ENCODE results near the gene STRIT1. TPM values are rescaled to one million over a fixed set of nuclear protein-coding genes. Genes with fewer than 3 reads are reported as not detected.

Gene STRIT1
- total RNA-seq, 2 experiments from 2014 or later: not detected

- no peaks in the 10 kb centered on the region for H3K36me3 Mint-ChIP-seq (ENCODE audit: low read depth)
- H3K27ac Mint-ChIP-seq: no peak overlapping the region
- no peak for DNase-seq
- peaks cover 3% of the 10 kb centered on the region for H3K27me3 Mint-ChIP-seq (ENCODE audit: low read depth)
- ChIA-PET POLR2A (no interaction called here), CTCF (no interaction called here)
- ATAC-seq: no peak
- H3K4me1 Mint-ChIP-seq (ENCODE audit: low read depth): no peaks in the 10 kb centered on the region
- H3K9me3 Mint-ChIP-seq (ENCODE audit: insufficient read depth): no peaks in the 10 kb centered on the region
- H3K4me3 Mint-ChIP-seq: no peak overlapping the region
Measured at GRCh38 chr3:155326901-155327300, 33.4 kb upstream of the STRIT1 start.

- H3K9me3 Mint-ChIP-seq (ENCODE audit: insufficient read depth): no peaks in the 10 kb centered on the region
- peaks cover 3% of the 10 kb centered on the region for H3K27me3 Mint-ChIP-seq (ENCODE audit: low read depth)
- DNase-seq (no peak), ATAC-seq (no peak)
- no peaks in the 10 kb centered on the region for H3K4me1 Mint-ChIP-seq (ENCODE audit: low read depth)
- ChIA-PET CTCF (no interaction called here), POLR2A (no interaction called here)
- no peak overlapping the region for H3K27ac Mint-ChIP-seq
- H3K4me3 Mint-ChIP-seq: no peak overlapping the region
- H3K36me3 Mint-ChIP-seq (ENCODE audit: low read depth): no peaks in the 10 kb centered on the region
Measured at GRCh38 chr3:155326244-155326643, 32.8 kb upstream of the STRIT1 start.

GRCh38 chr3:155325263-155325835, 31.9 kb upstream of the STRIT1 start:
- Mint-ChIP-seq H3K27ac (no peak overlapping the region), H3K36me3 (ENCODE audit: low read depth) (no peaks in the 10 kb centered on the region), H3K4me1 (ENCODE audit: low read depth) (no peaks in the 10 kb centered on the region), H3K27me3 (ENCODE audit: low read depth) (peaks cover 3% of the 10 kb centered on the region), H3K4me3 (no peak overlapping the region), H3K9me3 (ENCODE audit: insufficient read depth) (no peaks in the 10 kb centered on the region)
- ChIA-PET POLR2A (no interaction called here), CTCF (no interaction called here)
- no peak for DNase-seq
- no peak for ATAC-seq

GRCh38 chr3:155323063-155323666, 29.7 kb upstream of the STRIT1 start:
- DNase-seq (peak; percentile 45), ATAC-seq (peak; percentile 63)
- Mint-ChIP-seq H3K36me3 (ENCODE audit: low read depth) (no peaks in the 10 kb centered on the region), H3K27me3 (ENCODE audit: low read depth) (no peaks in the 10 kb centered on the region), H3K9me3 (ENCODE audit: insufficient read depth) (no peaks in the 10 kb centered on the region), H3K4me3 (no peak overlapping the region), H3K27ac (no peak overlapping the region), H3K4me1 (ENCODE audit: low read depth) (no peaks in the 10 kb centered on the region)
- CTCF ChIA-PET: interaction anchor here (1.0 to 2.5 kb wide), 5 partner anchors 12 to 419 kb away, joined by 3 to 14 read pairs (median 3); no protein-coding TSS in a partner anchor
- POLR2A ChIA-PET: no interaction called here

GRCh38 chr3:155321418-155321817, 27.9 kb upstream of the STRIT1 start:
- CTCF ChIA-PET: interaction anchor here (1.4 kb wide), 1 partner anchor 986 kb away, joined by 4 read pairs; no protein-coding TSS in a partner anchor
- H3K27ac Mint-ChIP-seq: no peak overlapping the region
- no peaks in the 10 kb centered on the region for H3K4me1 Mint-ChIP-seq (ENCODE audit: low read depth)
- POLR2A ChIA-PET: no interaction called here
- ATAC-seq (no peak), DNase-seq (no peak)
- H3K9me3 Mint-ChIP-seq (ENCODE audit: insufficient read depth): no peaks in the 10 kb centered on the region
- no peak overlapping the region for H3K4me3 Mint-ChIP-seq
- no peaks in the 10 kb centered on the region for H3K36me3 Mint-ChIP-seq (ENCODE audit: low read depth)
- H3K27me3 Mint-ChIP-seq (ENCODE audit: low read depth): no peaks in the 10 kb centered on the region

GRCh38 chr3:155320934-155321333, 27.5 kb upstream of the STRIT1 start:
- no peak for DNase-seq
- CTCF ChIA-PET: interaction anchor here (1.4 kb wide), 1 partner anchor 985 kb away, joined by 4 read pairs; no protein-coding TSS in a partner anchor
- no peaks in the 10 kb centered on the region for H3K9me3 Mint-ChIP-seq (ENCODE audit: insufficient read depth)
- H3K4me1 Mint-ChIP-seq (ENCODE audit: low read depth): no peaks in the 10 kb centered on the region
- no peaks in the 10 kb centered on the region for H3K36me3 Mint-ChIP-seq (ENCODE audit: low read depth)
- POLR2A ChIA-PET: interaction anchor here (0.6 kb wide), 1 partner anchor 30 kb away, joined by 3 read pairs; no protein-coding TSS in a partner anchor
- H3K27me3 Mint-ChIP-seq (ENCODE audit: low read depth): no peaks in the 10 kb centered on the region
- no peak overlapping the region for H3K27ac Mint-ChIP-seq
- H3K4me3 Mint-ChIP-seq: no peak overlapping the region
- ATAC-seq: no peak

- ChIA-PET POLR2A (no interaction called here), CTCF (no interaction called here)
- no peaks in the 10 kb centered on the region for H3K36me3 Mint-ChIP-seq (ENCODE audit: low read depth)
- no peaks in the 10 kb centered on the region for H3K27me3 Mint-ChIP-seq (ENCODE audit: low read depth)
- ATAC-seq (no peak), DNase-seq (no peak)
- no peak overlapping the region for H3K27ac Mint-ChIP-seq
- no peaks in the 10 kb centered on the region for H3K9me3 Mint-ChIP-seq (ENCODE audit: insufficient read depth)
- no peaks in the 10 kb centered on the region for H3K4me1 Mint-ChIP-seq (ENCODE audit: low read depth)
- H3K4me3 Mint-ChIP-seq: no peak overlapping the region
Measured at GRCh38 chr3:155318740-155319139, 25.3 kb upstream of the STRIT1 start.

- Mint-ChIP-seq H3K36me3 (ENCODE audit: low read depth) (no peaks in the 10 kb centered on the region), H3K27me3 (ENCODE audit: low read depth) (no peaks in the 10 kb centered on the region), H3K27ac (no peak overlapping the region), H3K4me3 (no peak overlapping the region), H3K4me1 (ENCODE audit: low read depth) (no peaks in the 10 kb centered on the region), H3K9me3 (ENCODE audit: insufficient read depth) (no peaks in the 10 kb centered on the region)
- ChIA-PET CTCF (no interaction called here), POLR2A (no interaction called here)
- DNase-seq (no peak), ATAC-seq (no peak)
Measured at GRCh38 chr3:155317211-155317610, 23.7 kb upstream of the STRIT1 start.

GRCh38 chr3:155316426-155316825, 22.9 kb upstream of the STRIT1 start:
- ChIA-PET CTCF (no interaction called here), POLR2A (no interaction called here)
- Mint-ChIP-seq H3K4me3 (no peak overlapping the region), H3K9me3 (ENCODE audit: insufficient read depth) (no peaks in the 10 kb centered on the region), H3K27me3 (ENCODE audit: low read depth) (no peaks in the 10 kb centered on the region), H3K4me1 (ENCODE audit: low read depth) (no peaks in the 10 kb centered on the region), H3K36me3 (ENCODE audit: low read depth) (no peaks in the 10 kb centered on the region), H3K27ac (no peak overlapping the region)
- DNase-seq (no peak), ATAC-seq (no peak)

GRCh38 chr3:155313916-155314315, 20.4 kb upstream of the STRIT1 start:
- POLR2A ChIA-PET: no interaction called here
- Mint-ChIP-seq H3K9me3 (ENCODE audit: insufficient read depth) (no peaks in the 10 kb centered on the region), H3K36me3 (ENCODE audit: low read depth) (no peaks in the 10 kb centered on the region), H3K4me3 (no peak overlapping the region), H3K27me3 (ENCODE audit: low read depth) (no peaks in the 10 kb centered on the region), H3K4me1 (ENCODE audit: low read depth) (no peaks in the 10 kb centered on the region), H3K27ac (no peak overlapping the region)
- ATAC-seq (no peak), DNase-seq (no peak)
- CTCF ChIA-PET: no interaction called here

- CTCF ChIA-PET: no interaction called here
Measured at GRCh38 chr3:155313300-155313699, 19.8 kb upstream of the STRIT1 start.

GRCh38 chr3:155312781-155313180, 19.3 kb upstream of the STRIT1 start:
- ATAC-seq: no peak
- no peaks in the 10 kb centered on the region for H3K9me3 Mint-ChIP-seq (ENCODE audit: insufficient read depth)

More at GRCh38 chr3:155313300-155313699, 19.8 kb upstream of the STRIT1 start:
- Mint-ChIP-seq H3K4me3 (no peak overlapping the region), H3K27me3 (ENCODE audit: low read depth) (no peaks in the 10 kb centered on the region), H3K9me3 (ENCODE audit: insufficient read depth) (no peaks in the 10 kb centered on the region), H3K27ac (no peak overlapping the region), H3K36me3 (ENCODE audit: low read depth) (no peaks in the 10 kb centered on the region), H3K4me1 (ENCODE audit: low read depth) (no peaks in the 10 kb centered on the region)
- POLR2A ChIA-PET: no interaction called here
- DNase-seq (no peak), ATAC-seq (no peak)

GRCh38 chr3:155309581-155309980, 16.1 kb upstream of the STRIT1 start:
- ATAC-seq (no peak), DNase-seq (no peak)
- Mint-ChIP-seq H3K36me3 (ENCODE audit: low read depth) (no peaks in the 10 kb centered on the region), H3K4me3 (no peak overlapping the region), H3K4me1 (ENCODE audit: low read depth) (no peaks in the 10 kb centered on the region), H3K27ac (no peak overlapping the region), H3K9me3 (ENCODE audit: insufficient read depth) (no peaks in the 10 kb centered on the region), H3K27me3 (ENCODE audit: low read depth) (no peaks in the 10 kb centered on the region)
- ChIA-PET CTCF (no interaction called here), POLR2A (no interaction called here)

More at GRCh38 chr3:155312781-155313180, 19.3 kb upstream of the STRIT1 start:
- no peaks in the 10 kb centered on the region for H3K4me1 Mint-ChIP-seq (ENCODE audit: low read depth)
- H3K4me3 Mint-ChIP-seq: no peak overlapping the region
- no peaks in the 10 kb centered on the region for H3K27me3 Mint-ChIP-seq (ENCODE audit: low read depth)
- no peak overlapping the region for H3K27ac Mint-ChIP-seq
- no peaks in the 10 kb centered on the region for H3K36me3 Mint-ChIP-seq (ENCODE audit: low read depth)
- CTCF ChIA-PET: interaction anchor here (0.6 kb wide), 1 partner anchor 319 kb away, joined by 3 read pairs; no protein-coding TSS in a partner anchor
- POLR2A ChIA-PET: no interaction called here
- no peak for DNase-seq

Measured in activated CD8-positive, alpha-beta T cell treated with anti-CD3 and anti-CD28 coated beads, Interleukin-2, amount 10 ng/mL, durations not matched to agents 7 days and 5 days (primary cell).